HEK293T (cell line): ENCODE results near the gene IPO11.

Source experiments
- ELF4 ChIP-seq: fragments of 450-650 bp; IDR thresholded peaks from 2 replicates; pipeline ENCODE4 v1.6.1; 2017; ENCODE audit warnings: antibody characterized with exemption
- FOXM1 ChIP-seq: fragments of 450-650 bp; IDR thresholded peaks from 2 replicates; pipeline ENCODE4 v1.6.1; 2017; ENCODE audit warnings: mild to moderate bottlenecking, borderline replicate concordance

- TF ChIP-seq FOXM1 (no peak), ELF4 (no peak)
Measured at GRCh38 chr5:62385816-62386400, 26.7 kb upstream of the IPO11 start.
